Activated CD4-positive, alpha-beta memory T cell treated with anti-CD3 and anti-CD28 coated beads, Interleukin-2, amount 10 ng/mL, durations not matched to agents 7 days and 5 days (primary cell): ENCODE measurements around the gene ACAP2. TPM values are rescaled to one million over a fixed set of nuclear protein-coding genes. Genes with fewer than 3 reads are reported as not detected.

Source experiments
- CTCF ChIA-PET: fragments of 350-600 bp; sonication (Branson Sonifier 250); formaldehyde crosslinking; loops from one replicate; lab custom pipeline; 2021; ENCODE audit warnings: antibody characterized with exemption, inconsistent platforms; lab: Charles Lee
- POLR2A ChIA-PET: fragments of 350-600 bp; sonication (Branson Sonifier 250); formaldehyde crosslinking; loops from one replicate; lab custom pipeline; 2021; ENCODE audit warnings: antibody characterized with exemption; lab: Charles Lee
- DNase-seq: peaks from one replicate; pipeline ENCODE4 v3.0.0-alpha.2; 2020
- H3K27ac Mint-ChIP-seq: one replicate; pipeline ENCODE4 v1.8.0; 2021; ENCODE audit warnings: mild to moderate bottlenecking, mixed read lengths
- H3K27me3 Mint-ChIP-seq: one replicate; pipeline ENCODE4 v1.8.0; 2021; ENCODE audit warnings: mixed read lengths
- H3K36me3 Mint-ChIP-seq: one replicate; pipeline ENCODE4 v1.8.0; 2021; ENCODE audit warnings: low read depth, mixed read lengths
- H3K4me1 Mint-ChIP-seq: one replicate; pipeline ENCODE4 v1.8.0; 2021; ENCODE audit warnings: mixed read lengths
- H3K4me3 Mint-ChIP-seq: one replicate; pipeline ENCODE4 v1.8.0; 2021; ENCODE audit warnings: mild to moderate bottlenecking, mixed read lengths
- H3K9me3 Mint-ChIP-seq: one replicate; pipeline ENCODE4 v1.8.0; 2021; ENCODE audit warnings: mixed read lengths
- total RNA-seq, 2 experiments: library from RNA; stranded (reverse); gene quantifications; one replicate each; pipeline ENCODE4 v1.2.3, GENCODE V29; 2021

ACAP2 gene
- total RNA-seq, 2 experiments from 2014 or later: 76.0 to 77.4 TPM

DNA sequence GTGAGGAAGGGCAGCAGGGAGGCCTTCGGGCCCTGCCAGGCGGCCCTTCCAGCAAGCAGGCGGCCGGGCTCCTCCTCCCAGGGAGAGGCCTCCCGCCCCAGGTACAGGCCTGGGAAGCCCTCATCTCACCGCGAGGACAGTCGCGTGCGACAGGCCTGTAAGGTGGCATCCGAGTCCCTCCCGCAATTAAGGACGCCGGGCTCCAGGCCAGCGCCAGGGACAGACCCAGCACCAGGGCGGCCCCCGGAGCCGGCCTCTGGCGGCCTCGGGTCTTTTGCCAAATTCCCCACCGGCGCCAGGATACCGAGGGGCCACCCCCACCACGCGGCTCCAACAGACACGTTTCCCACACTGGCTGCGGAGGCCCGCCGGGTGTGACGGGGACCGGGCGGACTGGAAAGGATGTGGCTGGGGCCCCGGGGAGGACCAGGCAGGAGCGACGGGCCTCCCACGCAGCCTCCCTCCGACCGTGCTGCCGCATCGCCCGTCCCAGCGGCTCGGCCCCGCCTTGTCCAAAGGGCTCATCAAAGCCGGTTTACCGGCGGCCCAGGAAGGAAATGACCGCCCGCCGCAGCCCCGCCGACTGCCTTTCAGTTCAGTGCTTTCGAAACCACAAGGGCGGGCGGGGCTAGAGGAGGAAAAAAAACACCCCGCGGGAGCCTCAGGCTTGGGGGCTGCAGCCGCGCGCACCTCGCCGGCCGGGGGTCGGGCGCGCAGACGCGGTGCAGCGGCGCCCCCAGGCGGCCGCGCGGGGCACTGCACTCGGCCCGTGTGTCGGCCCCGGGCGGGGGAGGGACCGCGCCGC is 183.1 kb downstream of the ACAP2 start:
- CTCF ChIA-PET: interaction anchor here (0.8 to 3.9 kb wide), 8 partner anchors 11 to 577 kb away, joined by 3 to 74 read pairs (median 6); partner anchors contain the start of gene XXYLT1
- Mint-ChIP-seq H3K4me3 (peak overlapping the region; percentile 48), H3K27ac (no peak overlapping the region)

DNA sequence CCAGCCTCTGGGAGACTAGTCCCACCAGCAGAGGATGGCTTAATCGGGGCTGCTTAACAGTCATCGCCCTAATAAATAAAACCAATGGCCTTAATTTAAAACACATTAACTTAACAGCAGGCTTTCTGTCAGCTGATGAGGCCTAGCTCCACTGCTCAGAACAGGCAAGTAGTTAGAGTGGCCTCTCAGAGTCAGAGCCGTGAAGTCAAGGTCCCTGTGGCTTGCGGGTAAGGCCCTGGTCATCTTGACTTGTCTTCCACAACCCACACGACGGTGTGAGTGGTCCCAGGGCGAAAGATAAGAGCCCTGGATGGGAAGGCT is 183.7 kb downstream of the ACAP2 start:
- CTCF ChIA-PET: interaction anchor here (0.6 to 1.7 kb wide), 8 partner anchors 11 to 599 kb away, joined by 3 to 13 read pairs (median 4); partner anchors contain the start of genes LSG1 and XXYLT1
- Mint-ChIP-seq H3K4me3 (peak overlapping the region; percentile 32), H3K27ac (peak overlapping the region; percentile 44)

More for the DNA sequence above, 183.1 kb downstream of the ACAP2 start:
- DNase-seq: peak; percentile 84
- POLR2A ChIA-PET: interaction anchor here (0.8 to 2.6 kb wide), 5 partner anchors 11 to 577 kb away, joined by 3 to 20 read pairs (median 3); partner anchors contain the start of gene XXYLT1
- Mint-ChIP-seq H3K27me3 (no peaks in the 10 kb centered on the region), H3K4me1 (peaks cover 24% of the 10 kb centered on the region), H3K36me3 (no peaks in the 10 kb centered on the region), H3K9me3 (no peaks in the 10 kb centered on the region)

DNA sequence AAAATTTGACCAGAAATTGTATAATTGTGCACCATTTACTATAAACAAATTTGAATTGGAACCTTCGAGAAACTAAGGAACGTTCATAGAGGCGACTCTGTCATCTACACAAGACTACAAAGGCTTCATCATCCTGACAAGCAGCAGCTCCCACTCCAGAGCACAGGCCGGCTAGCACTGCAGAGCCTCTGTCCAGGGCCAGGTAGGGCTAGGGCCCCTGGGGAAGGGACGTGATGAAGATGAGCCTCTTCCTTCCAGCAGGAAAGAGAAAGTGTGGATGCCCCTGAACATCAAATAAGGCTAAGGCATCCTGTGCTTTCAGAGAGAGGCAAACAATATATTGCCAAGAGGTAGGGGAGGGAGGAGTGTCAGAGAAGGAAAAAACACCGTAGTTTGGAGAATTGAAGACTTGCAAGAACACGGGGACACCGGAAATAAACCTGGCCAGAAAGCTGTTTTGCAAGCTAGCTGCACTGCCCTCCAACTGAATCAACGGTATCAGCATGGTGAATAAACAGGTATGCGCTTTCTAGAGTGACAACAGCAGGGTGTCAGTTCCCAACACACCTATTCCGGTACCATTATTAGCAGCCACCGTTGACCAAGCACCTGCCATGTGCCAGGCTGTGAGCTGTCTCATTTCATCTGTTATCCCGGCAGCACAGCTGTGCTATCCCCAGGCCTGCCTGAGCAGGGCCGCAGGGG is 184.2 kb downstream of the ACAP2 start:
- Mint-ChIP-seq H3K4me3 (peak overlapping the region; percentile 32), H3K9me3 (no peaks in the 10 kb centered on the region), H3K27ac (peak overlapping the region; percentile 44), H3K27me3 (no peaks in the 10 kb centered on the region), H3K4me1 (peaks cover 24% of the 10 kb centered on the region), H3K36me3 (no peaks in the 10 kb centered on the region)
- DNase-seq: no peak
- ChIA-PET CTCF (interaction anchor here (0.6 to 1.7 kb wide), 8 partner anchors 11 to 598 kb away, joined by 3 to 13 read pairs (median 4); partner anchors contain the start of genes LSG1 and XXYLT1), POLR2A (interaction anchor here (0.8 to 1.2 kb wide), 5 partner anchors 12 to 576 kb away, joined by 3 to 4 read pairs (median 3); partner anchors contain the start of gene XXYLT1)

More for the DNA sequence above, 183.7 kb downstream of the ACAP2 start:
- peaks cover 24% of the 10 kb centered on the region for H3K4me1 Mint-ChIP-seq
- no peaks in the 10 kb centered on the region for H3K9me3 Mint-ChIP-seq
- H3K36me3 Mint-ChIP-seq: no peaks in the 10 kb centered on the region
- no peak for DNase-seq
- no peaks in the 10 kb centered on the region for H3K27me3 Mint-ChIP-seq
- POLR2A ChIA-PET: interaction anchor here (0.8 to 1.2 kb wide), 5 partner anchors 11 to 576 kb away, joined by 3 to 4 read pairs (median 3); partner anchors contain the start of gene XXYLT1

DNA sequence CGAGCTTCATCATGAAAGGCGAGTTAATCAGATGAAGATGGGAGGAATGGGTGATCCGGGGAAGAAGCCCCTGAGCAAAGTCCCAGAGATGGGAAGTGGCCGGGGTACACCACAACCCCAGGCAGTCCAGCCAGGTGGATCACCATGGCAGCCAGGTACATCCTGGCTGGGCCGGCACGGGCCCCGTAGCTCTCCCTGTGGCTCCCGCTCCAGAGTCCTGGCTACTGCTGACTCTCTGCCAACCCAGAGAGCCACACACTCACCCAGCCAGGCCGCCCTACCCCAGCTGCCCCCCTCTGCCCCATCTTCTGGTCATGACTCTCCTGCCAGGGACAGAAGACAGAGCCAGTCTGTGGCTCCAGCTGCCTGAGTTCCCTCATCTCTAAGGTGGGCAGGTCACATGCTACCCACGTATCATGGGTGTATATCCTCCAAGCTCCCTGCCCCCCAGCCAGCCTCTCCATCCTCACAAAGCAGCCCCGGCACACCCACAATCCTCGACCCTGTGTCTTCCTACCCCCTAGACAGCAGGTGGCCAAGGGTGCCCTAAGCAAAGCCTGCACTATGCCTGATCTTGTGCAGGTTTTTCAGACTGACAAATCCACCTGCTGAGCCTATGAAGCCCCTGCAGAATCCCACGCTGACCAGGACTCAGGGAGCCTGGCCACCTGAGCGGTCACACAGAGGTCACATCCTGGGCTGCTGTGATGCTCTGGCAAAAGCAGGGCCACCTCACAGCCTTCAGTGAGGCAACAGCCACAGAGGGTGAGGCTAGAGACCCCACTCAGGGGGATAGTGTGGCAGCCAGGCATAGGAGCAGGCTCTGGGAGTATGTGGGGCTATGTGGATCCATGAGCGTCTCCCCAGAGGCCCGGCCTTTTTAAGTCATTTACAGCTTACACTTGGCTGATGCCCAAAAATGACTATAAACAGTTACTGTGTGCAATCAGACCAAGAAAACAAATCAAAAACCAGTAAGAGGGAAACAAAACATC is 185.1 kb downstream of the ACAP2 start:
- ChIA-PET CTCF (interaction anchor here (1.2 to 3.7 kb wide), 5 partner anchors 13 to 586 kb away, joined by 3 to 18 read pairs (median 9); partner anchors contain the start of genes LSG1 and XXYLT1), POLR2A (interaction anchor here (0.7 to 1.8 kb wide), 4 partner anchors 12 to 586 kb away, joined by 3 to 6 read pairs (median 3); partner anchors contain the start of genes LSG1 and XXYLT1)
- DNase-seq: no peak
- H3K4me1 Mint-ChIP-seq: peaks cover 24% of the 10 kb centered on the region
- H3K9me3 Mint-ChIP-seq: no peaks in the 10 kb centered on the region
- peak overlapping the region; percentile 4 for H3K4me3 Mint-ChIP-seq
- no peaks in the 10 kb centered on the region for H3K36me3 Mint-ChIP-seq
- no peaks in the 10 kb centered on the region for H3K27me3 Mint-ChIP-seq
- no peak overlapping the region for H3K27ac Mint-ChIP-seq

DNA sequence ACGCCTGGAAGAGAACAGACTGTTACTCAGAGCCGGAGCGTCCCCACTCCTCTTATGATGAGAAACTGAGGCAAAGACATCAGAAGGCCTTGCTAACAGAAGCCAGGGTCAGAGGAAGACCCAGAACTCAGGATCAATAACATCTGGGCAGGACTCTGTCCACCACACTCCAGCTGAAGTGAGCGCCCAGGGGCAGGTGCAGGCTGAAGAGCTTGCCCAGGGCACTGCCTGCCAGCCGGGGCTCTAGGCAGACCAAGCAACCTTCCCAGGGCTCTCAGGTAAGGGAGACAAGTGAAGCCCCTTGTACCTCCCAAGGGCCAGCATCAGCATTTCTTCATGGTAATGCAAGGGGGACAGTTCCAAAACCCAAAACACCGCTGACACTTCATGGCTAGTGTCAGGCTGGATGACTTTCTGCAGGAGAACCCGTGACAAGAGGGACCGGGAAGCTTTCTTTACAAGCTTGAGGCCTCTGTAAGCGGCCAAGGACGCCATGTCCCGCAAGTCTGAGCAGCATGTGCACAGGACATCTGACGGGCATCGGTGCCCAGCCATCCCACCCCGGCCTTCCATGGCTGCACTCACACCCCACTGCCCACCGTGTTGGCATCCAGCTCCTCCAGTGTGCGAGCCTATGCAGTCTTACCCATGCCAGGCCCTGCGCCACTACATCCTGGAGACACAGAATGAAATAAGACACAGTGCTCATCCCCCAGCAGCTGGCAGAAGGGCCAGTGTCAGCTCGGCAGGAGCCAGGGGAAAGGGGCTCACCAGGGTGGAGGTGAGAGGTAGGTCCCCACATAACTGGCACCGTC is 186.0 kb downstream of the ACAP2 start:
- DNase-seq: no peak
- H3K36me3 Mint-ChIP-seq: no peaks in the 10 kb centered on the region
- no peaks in the 10 kb centered on the region for H3K9me3 Mint-ChIP-seq
- POLR2A ChIA-PET: interaction anchor here (0.7 to 1.8 kb wide), 3 partner anchors 13 to 585 kb away, joined by 3 to 6 read pairs (median 3); partner anchors contain the start of gene LSG1
- CTCF ChIA-PET: interaction anchor here (3.7 kb wide), 1 partner anchor 14 kb away, joined by 18 read pairs; the partner anchor contains the start of gene XXYLT1
- no peak overlapping the region for H3K4me3 Mint-ChIP-seq
- no peak overlapping the region for H3K27ac Mint-ChIP-seq
- no peaks in the 10 kb centered on the region for H3K27me3 Mint-ChIP-seq
- peaks cover 22% of the 10 kb centered on the region for H3K4me1 Mint-ChIP-seq

DNA sequence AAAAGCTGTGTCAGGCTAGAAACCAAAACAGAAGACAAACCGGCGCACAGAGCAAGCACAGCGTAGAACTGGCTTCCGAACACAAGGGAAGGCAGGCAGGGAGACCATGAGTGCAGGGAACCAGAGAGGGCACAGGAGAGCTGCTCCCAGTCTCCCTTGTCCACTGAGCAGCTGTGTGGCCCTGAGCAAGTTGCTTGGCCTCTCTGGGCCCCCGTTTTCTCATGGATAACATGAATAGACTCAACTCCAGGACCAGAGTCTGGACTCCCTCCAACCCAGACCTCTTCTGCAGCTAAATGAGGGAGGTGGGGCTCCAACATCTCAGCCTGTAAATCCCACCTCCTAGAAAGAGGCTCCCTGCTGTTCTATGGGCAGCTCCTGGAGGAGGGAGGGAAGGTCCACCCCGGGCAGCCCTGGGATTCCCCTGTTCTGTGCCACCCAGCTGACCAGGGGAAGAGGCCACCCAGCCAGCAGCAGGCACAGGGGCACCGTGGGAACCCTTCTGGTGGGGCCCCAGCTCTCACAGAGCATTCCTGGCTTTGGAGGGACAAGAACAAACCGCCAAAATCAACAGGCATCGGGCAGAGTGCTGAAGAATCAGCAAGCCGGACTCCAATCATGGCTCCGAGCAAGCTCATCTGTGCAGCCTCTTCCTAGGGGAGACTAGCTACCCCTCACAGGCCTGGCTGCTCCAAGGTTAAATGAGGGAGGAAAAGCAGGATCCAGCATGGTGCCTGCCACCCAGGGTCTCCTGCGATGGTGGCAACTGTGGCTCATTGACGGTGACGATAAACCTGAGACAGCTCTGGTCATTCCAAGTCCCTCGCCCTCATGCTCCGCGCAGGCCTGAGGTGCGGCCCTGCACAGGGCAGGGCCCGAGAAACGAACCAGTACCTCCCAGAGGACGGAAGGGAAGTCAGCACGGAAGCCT is 187.0 kb downstream of the ACAP2 start:
- Mint-ChIP-seq H3K9me3 (no peaks in the 10 kb centered on the region), H3K27ac (no peak overlapping the region), H3K27me3 (no peaks in the 10 kb centered on the region), H3K36me3 (no peaks in the 10 kb centered on the region), H3K4me1 (peaks cover 16% of the 10 kb centered on the region), H3K4me3 (no peak overlapping the region)
- ChIA-PET POLR2A (interaction anchor here (1.1 to 1.4 kb wide), 2 partner anchors 15 to 568 kb away, joined by 3 to 4 read pairs; partner anchors contain the start of gene XXYLT1), CTCF (interaction anchor here (1.0 to 3.7 kb wide), 2 partner anchors 15 to 568 kb away, joined by 3 to 18 read pairs; partner anchors contain the start of gene XXYLT1)
- DNase-seq: no peak

DNA sequence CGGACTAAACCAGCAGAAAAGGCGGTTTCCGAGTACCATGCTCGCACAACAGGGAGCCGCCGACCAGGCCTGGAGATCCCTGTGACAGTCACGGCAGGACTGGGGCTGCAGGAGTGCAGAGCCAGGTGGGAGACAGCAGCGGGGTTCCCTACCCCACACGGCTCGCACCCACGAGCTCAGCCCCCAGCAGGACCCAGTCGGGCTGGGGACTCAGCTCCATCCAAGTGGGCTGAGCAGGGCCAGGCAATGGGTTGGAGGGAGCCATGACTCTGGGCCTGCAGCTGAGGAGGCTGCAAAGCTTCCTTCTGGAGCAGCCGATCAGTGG is 187.7 kb downstream of the ACAP2 start:
- Mint-ChIP-seq H3K4me1 (peaks cover 17% of the 10 kb centered on the region), H3K9me3 (no peaks in the 10 kb centered on the region), H3K4me3 (no peak overlapping the region), H3K27ac (no peak overlapping the region), H3K36me3 (no peaks in the 10 kb centered on the region), H3K27me3 (no peaks in the 10 kb centered on the region)
- ChIA-PET POLR2A (interaction anchor here (1.1 to 1.4 kb wide), 2 partner anchors 15 to 568 kb away, joined by 3 to 4 read pairs; partner anchors contain the start of gene XXYLT1), CTCF (interaction anchor here (1.0 to 3.7 kb wide), 2 partner anchors 15 to 567 kb away, joined by 3 to 18 read pairs; partner anchors contain the start of gene XXYLT1)
- no peak for DNase-seq

DNA sequence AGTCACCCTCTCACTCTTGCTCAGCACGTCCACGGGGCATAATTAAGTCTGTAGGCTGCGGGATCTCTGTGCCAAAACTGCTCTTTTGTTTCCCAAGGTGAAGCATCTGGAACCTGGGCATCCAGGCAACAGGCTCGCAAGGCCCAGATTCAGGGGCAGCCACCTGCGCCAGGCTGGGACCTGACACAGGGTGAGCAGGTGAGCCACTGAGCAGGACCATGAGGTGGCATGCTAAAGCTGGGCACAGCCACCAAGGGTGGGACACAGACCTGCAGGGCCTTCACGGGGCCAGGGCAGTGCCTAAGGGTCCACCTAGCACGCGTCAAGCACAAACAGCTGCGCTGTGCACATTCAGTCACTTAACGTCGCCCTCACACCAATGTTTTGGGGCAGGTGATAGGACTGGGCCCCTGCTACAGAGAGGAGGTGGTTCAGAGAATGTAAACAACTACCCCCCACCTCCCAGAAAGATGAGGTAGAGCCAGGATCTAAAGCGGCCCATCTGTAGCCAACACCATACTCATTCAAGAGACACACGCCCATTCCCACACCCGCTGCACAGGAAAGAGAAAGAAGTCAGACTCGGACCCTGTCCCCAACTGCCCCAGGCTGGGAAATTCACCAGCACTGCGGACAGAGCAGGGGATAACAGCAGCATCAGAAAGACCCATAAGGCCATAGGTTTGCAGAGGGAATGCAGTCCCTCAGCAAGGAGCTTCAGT is 188.2 kb downstream of the ACAP2 start:
- H3K27me3 Mint-ChIP-seq: no peaks in the 10 kb centered on the region
- H3K4me3 Mint-ChIP-seq: no peak overlapping the region
- no peak for DNase-seq
- no peaks in the 10 kb centered on the region for H3K36me3 Mint-ChIP-seq
- H3K9me3 Mint-ChIP-seq: no peaks in the 10 kb centered on the region
- H3K4me1 Mint-ChIP-seq: peaks cover 17% of the 10 kb centered on the region
- ChIA-PET POLR2A (interaction anchor here (1.4 kb wide), 1 partner anchor 567 kb away, joined by 4 read pairs; no protein-coding TSS in a partner anchor), CTCF (interaction anchor here (1.0 to 3.7 kb wide), 2 partner anchors 16 to 567 kb away, joined by 3 to 18 read pairs; partner anchors contain the start of gene XXYLT1)
- no peak overlapping the region for H3K27ac Mint-ChIP-seq

DNA sequence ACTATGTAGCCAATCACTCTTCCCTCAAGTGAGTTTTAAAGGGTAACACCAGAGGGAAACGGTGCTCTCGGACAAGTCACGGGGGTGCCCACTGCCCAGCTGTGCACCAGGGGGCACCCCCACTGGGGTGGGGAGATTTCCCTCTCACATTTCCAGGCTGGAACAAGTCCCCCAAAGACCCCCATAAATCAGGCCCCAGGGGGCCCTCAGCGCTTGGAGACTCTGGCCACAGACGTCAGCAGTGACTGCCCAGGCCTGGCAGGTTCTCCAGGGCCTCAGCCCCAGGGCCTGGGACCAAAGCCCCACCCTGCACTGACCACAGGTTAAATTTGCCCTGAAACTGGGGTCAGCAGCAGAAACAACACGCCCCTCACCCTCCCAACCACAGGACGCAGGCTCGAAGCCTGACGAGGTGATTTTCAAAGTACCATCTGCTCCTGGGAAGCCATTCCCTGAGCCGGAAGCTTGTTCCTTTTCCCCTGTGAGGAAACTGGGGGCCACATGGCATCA is 188.8 kb downstream of the ACAP2 start:
- no peak for DNase-seq
- no peaks in the 10 kb centered on the region for H3K36me3 Mint-ChIP-seq
- POLR2A ChIA-PET: no interaction called here

More for the DNA sequence above, 188.8 kb downstream of the ACAP2 start:
- CTCF ChIA-PET: no interaction called here
- Mint-ChIP-seq H3K27ac (no peak overlapping the region), H3K27me3 (no peaks in the 10 kb centered on the region), H3K9me3 (no peaks in the 10 kb centered on the region), H3K4me1 (peaks cover 14% of the 10 kb centered on the region), H3K4me3 (no peak overlapping the region)
